Testis (tissue), 2 donors: ENCODE data around the gene TBPL1.

Experiments used
- CTCF ChIP-seq, 3 experiments: fragments of 450-650 bp in 2 of 3; fragments of 200-600 bp in 1 of 3; sonication (generic) in 1 of 3; IDR thresholded peaks; one replicate each; pipeline ENCODE4 v1.5.1; 2016 to 2019; ENCODE audit warnings: antibody characterized with exemption in 3 of 3, mild to moderate bottlenecking in 2 of 3, moderate library complexity in 1 of 3
- POLR2A ChIP-seq: fragments of 450-650 bp; IDR thresholded peaks from one replicate; pipeline ENCODE4 v1.6.1; 2017; ENCODE audit warnings: antibody characterized with exemption, mild to moderate bottlenecking, moderate library complexity

GRCh38 chr6:133957780-133958242 lies 4.8 kb downstream of the TBPL1 start:
- no peak for TF ChIP-seq CTCF (IDR thresholded peaks at IDR 0.05)
- TF ChIP-seq POLR2A, result no peak
